ENCODE data around the gene HJV. TPM values are rescaled to one million over a fixed set of nuclear protein-coding genes. Genes with fewer than 3 reads are reported as not detected.

HJV gene
- total RNA-seq, 1 experiment from 2014 or later = not detected

DNA sequence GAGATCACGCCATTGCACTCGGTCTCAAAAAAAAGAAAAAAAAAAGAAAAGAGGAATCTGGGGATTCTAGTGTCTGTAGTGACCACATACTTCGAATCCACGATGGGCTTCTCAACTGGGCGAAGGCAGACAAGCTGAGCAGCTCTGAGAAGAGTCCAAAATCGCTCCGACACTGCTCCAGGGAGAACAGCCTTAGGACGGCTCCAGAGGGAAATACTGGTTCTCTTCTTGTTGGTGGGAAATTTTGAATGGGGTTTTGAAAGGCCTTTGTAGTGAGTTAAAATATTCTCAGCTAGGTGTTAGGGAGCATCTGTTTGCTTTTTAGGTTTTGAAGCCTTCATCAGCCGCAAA, 18.3 kb upstream of the HJV start:
- DNase-seq (ENCODE audit: low read depth, low spot score) (no peak), ATAC-seq (no peak)
- CTCF ChIA-PET = no interaction called here
- H3K9me3 ChIP-seq (ENCODE audit: control insufficient read depth, insufficient read depth, low read depth, low read length) = no peaks in the 10 kb centered on the region
- H3K27ac ChIP-seq (ENCODE audit: low read length) = peak overlapping the region; percentile 58
- in situ Hi-C loops (cut with HindIII; ENCODE audit: low pct_unique_long_range_greater_than_20kb, low sequenced_read_pairs) = no loop called here
- no peaks in the 10 kb centered on the region for H3K27me3 ChIP-seq (ENCODE audit: control insufficient read depth, insufficient read depth, low read length)
- no peaks in the 10 kb centered on the region for H3K36me3 ChIP-seq (ENCODE audit: control insufficient read depth, insufficient read depth, low read length)
- POLR2A ChIA-PET = interaction anchor here (1.1 to 4.4 kb wide), 2 partner anchors 10 to 12 kb away, joined by 4 to 26 read pairs; no protein-coding TSS in a partner anchor
- peaks cover 2% of the 10 kb centered on the region; the same call in 1 of the 2 replicates for H3K4me1 ChIP-seq (ENCODE audit: control insufficient read depth, insufficient read depth, low read length)
- TF ChIP-seq SIN3A (IDR thresholded peaks at IDR 0.05; ENCODE audit: borderline replicate concordance, insufficient read depth, low read depth, low read length) (no peak), TCF7L2 (IDR thresholded peaks at IDR 0.05; ENCODE audit: low read depth, low read length) (no peak), POLR2AphosphoS5 (IDR thresholded peaks at IDR 0.05; ENCODE audit: low read depth, low read length) (no peak)
- TF ChIP-seq, protein P1, sequence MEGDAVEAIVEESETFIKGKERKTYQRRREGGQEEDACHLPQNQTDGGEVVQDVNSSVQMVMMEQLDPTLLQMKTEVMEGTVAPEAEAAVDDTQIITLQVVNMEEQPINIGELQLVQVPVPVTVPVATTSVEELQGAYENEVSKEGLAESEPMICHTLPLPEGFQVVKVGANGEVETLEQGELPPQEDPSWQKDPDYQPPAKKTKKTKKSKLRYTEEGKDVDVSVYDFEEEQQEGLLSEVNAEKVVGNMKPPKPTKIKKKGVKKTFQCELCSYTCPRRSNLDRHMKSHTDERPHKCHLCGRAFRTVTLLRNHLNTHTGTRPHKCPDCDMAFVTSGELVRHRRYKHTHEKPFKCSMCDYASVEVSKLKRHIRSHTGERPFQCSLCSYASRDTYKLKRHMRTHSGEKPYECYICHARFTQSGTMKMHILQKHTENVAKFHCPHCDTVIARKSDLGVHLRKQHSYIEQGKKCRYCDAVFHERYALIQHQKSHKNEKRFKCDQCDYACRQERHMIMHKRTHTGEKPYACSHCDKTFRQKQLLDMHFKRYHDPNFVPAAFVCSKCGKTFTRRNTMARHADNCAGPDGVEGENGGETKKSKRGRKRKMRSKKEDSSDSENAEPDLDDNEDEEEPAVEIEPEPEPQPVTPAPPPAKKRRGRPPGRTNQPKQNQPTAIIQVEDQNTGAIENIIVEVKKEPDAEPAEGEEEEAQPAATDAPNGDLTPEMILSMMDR (IDR thresholded peaks at IDR 0.05) = no peak
- TF ChIP-seq, protein P2, sequence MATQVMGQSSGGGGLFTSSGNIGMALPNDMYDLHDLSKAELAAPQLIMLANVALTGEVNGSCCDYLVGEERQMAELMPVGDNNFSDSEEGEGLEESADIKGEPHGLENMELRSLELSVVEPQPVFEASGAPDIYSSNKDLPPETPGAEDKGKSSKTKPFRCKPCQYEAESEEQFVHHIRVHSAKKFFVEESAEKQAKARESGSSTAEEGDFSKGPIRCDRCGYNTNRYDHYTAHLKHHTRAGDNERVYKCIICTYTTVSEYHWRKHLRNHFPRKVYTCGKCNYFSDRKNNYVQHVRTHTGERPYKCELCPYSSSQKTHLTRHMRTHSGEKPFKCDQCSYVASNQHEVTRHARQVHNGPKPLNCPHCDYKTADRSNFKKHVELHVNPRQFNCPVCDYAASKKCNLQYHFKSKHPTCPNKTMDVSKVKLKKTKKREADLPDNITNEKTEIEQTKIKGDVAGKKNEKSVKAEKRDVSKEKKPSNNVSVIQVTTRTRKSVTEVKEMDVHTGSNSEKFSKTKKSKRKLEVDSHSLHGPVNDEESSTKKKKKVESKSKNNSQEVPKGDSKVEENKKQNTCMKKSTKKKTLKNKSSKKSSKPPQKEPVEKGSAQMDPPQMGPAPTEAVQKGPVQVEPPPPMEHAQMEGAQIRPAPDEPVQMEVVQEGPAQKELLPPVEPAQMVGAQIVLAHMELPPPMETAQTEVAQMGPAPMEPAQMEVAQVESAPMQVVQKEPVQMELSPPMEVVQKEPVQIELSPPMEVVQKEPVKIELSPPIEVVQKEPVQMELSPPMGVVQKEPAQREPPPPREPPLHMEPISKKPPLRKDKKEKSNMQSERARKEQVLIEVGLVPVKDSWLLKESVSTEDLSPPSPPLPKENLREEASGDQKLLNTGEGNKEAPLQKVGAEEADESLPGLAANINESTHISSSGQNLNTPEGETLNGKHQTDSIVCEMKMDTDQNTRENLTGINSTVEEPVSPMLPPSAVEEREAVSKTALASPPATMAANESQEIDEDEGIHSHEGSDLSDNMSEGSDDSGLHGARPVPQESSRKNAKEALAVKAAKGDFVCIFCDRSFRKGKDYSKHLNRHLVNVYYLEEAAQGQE (IDR thresholded peaks at IDR 0.05; ENCODE audit: insufficient read depth in 1 of 2, low read depth in 2 of 2, low read length in 1 of 2) = no peak
- no TSS peak for BruUV-seq (replicated peaks)
- intact Hi-C loops (cut with micrococcal nuclease; ENCODE audit: unreplicated experiment) = no loop called here
- peak overlapping the region; percentile 66 to 99 for H3K4me3 ChIP-seq (ENCODE audit: low read depth in 2 of 2, low read length in 2 of 2)

DNA sequence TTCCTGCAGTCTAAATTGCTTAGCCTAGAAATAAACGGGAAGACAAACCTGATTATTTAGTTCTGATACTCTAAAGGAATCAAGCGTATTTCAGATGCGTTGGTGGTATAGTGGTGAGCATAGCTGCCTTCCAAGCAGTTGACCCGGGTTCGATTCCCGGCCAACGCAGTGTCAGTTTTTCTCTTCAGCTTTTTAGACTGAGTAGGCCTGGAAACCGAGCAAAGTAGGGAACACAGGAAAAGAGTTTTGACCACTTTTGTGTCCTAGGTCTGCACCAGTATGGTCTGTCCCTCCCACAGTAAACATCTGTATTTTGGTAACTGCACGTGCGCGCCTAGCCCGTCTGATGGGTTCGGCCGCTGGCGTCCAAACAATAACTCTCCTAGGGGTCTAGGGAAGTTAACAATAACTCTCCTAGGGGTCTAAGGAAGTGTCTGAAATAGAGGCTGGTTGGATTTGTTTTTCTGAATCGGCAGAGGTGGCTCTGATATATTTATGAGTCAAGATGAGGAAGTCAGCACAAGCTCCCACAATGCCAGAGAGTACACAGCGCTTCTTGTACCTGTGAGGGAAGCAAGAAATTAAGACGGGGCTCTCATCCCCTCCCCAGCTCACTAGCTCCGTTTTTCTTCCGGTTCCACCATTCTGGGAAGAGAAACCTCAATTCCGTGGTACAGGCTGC, 15.6 kb upstream of the HJV start:
- H3K27me3 ChIP-seq (ENCODE audit: control insufficient read depth, insufficient read depth, low read length) = no peaks in the 10 kb centered on the region
- H3K4me1 ChIP-seq (ENCODE audit: control insufficient read depth, insufficient read depth, low read length) = peaks cover 6% of the 10 kb centered on the region; the same call in 1 of the 2 replicates
- H3K4me3 ChIP-seq (ENCODE audit: low read depth in 2 of 2, low read length in 2 of 2) = peak overlapping the region; percentile 66 to 99
- H3K9me3 ChIP-seq (ENCODE audit: control insufficient read depth, insufficient read depth, low read depth, low read length) = no peaks in the 10 kb centered on the region
- peak; percentile 55 for ATAC-seq
- no peak for TF ChIP-seq POLR2AphosphoS5 (IDR thresholded peaks at IDR 0.05; ENCODE audit: low read depth, low read length)
- TF ChIP-seq, protein P2 (IDR thresholded peaks at IDR 0.05; ENCODE audit: insufficient read depth in 1 of 2, low read depth in 2 of 2, low read length in 1 of 2) = 0 out of 4 replicates have a peak, but pooled peaks of 1 of the 2 experiments have one; percentile 7
- DNase-seq (ENCODE audit: low read depth, low spot score) = peak; percentile 95
- POLR2A ChIA-PET = interaction anchor here (0.6 to 4.4 kb wide), 2 partner anchors 15 to 58 kb away, joined by 3 to 26 read pairs; no protein-coding TSS in a partner anchor
- in situ Hi-C loops (cut with HindIII; ENCODE audit: low pct_unique_long_range_greater_than_20kb, low sequenced_read_pairs) (no loop called here), intact Hi-C loops (cut with micrococcal nuclease; ENCODE audit: unreplicated experiment) (no loop called here)
- no peaks in the 10 kb centered on the region for H3K36me3 ChIP-seq (ENCODE audit: control insufficient read depth, insufficient read depth, low read length)
- no TSS peak for BruUV-seq (replicated peaks)
- CTCF ChIA-PET = interaction anchor here (1.1 kb wide), 1 partner anchor 146 kb away, joined by 5 read pairs; no protein-coding TSS in a partner anchor
- H3K27ac ChIP-seq (ENCODE audit: low read length) = peak overlapping the region; percentile 77

Measured in Panc1 (cell line).